ENCODE results near the gene CNST. TPM values are rescaled to one million over a fixed set of nuclear protein-coding genes. Genes with fewer than 3 reads are reported as not detected.
A peak's percentile ranks its signal among the peaks of the same experiment; 100 is the strongest.
"Not testable (repeated sequence)": the region's sequence is repeated elsewhere in the genome, so short reads cannot be mapped to it uniquely, and the experiment has no call there.

CNST gene
- total RNA-seq, 1 donor from 2014 or later: 14.5 TPM

DNA sequence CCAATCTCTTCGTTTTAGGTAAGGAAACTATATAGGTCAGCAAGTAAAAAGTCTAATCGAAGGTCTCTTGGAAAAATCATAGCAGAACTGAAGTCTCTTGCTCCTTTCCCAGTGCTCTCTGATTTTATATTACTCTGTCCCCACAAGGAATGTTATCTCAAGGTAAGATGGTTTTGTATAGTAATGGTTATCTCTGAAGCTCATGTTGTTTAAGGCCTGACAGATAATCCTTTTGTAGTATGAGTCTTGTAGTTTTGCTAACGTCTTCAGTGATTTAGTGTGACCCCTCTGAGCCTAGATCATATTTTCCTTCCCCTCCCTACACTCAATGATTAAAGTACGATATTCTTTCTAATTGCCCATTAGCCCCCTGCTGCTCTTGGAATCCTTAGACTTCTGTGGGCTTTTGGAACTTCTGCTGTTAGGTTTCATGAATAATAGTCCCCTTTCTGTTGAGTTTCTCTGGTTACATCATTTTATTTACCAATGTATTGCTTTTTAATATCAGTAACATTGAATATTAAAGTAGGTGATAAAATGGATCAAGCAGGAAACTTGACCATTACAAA is 52.1 kb downstream of the CNST start:
- DNase-seq (ENCODE audit: low read depth): no peak

DNA sequence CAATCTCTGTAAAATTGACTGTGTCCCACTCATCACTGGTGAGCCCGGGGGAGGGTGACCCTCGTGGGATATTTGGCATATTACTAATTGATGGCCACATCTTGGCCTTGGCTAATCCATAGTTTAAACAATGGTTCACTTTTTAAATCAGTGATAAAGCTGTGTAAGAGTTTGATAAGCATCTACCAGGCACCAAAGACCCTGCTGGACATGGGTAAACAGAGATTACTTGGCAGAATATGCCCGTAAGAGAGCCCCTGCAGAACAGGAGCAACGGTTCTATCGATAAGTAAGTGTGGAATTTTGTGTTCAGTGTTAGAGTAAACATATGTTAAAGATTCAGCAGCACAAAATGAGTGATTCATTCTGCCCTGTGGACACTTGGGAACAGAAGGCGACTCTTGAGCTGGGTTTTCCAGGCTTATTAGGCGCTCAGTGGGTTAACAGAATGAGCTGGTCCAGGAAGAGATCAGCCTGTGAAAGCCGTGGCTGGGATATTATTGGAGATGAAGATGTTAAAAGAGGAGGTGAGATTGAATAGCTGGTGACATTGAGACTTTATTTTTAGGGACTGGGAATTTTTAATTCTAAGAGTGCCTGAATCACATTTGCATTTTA is 55.9 kb downstream of the CNST start:
- DNase-seq (ENCODE audit: low read depth): no peak

DNA sequence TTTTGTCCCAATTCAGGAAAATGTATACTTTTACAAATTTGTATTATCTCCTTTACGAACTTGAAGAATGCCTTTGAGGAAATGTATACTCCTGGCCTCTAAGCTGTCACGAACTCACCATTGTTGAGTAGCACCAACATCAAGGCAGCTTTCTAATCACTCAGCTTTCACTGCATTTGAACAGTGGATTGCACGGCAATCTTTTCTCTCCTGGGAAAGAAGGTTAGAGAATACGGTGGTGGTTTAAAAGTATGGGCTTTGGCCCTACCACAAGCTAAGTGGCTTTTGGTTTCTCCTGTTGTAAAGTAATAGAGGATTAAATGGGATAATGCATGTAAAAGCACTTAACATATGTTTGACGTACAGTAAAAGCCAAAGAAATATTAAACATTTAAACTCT is 57.8 kb downstream of the CNST start:
- DNase-seq (ENCODE audit: low read depth): no peak

DNA sequence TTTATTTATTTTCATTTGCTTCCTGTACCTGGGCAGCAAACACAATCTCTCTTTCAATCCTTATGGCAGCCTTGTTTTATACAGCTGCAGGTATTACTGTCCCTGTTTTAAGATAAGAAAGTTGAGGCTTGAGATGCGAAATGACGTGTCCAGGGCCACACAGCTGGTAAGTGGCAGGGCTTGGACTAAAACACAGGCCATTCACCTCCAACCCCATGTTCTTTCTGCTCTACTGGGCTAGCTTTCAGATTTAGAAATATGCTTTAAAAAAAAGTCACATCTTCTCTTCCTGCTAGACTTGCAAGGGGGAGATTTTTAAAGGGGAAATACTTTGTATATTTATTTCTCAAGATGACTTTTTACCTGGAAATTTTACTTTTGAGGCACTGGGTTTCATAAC is 62.8 kb downstream of the CNST start:
- no peak for DNase-seq (ENCODE audit: low read depth)

DNA sequence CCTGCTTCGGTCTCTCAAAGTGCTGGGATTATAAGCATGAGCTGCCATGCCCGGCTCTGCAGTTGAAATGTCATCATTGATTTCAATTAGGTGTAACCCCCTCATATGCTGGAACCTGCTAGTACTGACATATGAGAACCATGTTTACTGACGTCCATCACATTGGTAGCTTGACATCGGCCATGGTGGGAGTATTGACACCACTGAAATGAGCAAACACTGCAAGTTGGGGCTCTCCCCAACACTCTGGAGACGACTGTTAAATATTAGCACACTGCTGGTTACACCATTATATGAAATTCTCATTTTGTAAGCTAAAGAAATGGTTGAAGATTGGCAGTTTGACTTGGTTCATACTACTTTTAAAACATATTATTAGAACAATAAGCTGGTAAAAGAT is 63.7 kb downstream of the CNST start:
- no peak for DNase-seq (ENCODE audit: low read depth)

DNA sequence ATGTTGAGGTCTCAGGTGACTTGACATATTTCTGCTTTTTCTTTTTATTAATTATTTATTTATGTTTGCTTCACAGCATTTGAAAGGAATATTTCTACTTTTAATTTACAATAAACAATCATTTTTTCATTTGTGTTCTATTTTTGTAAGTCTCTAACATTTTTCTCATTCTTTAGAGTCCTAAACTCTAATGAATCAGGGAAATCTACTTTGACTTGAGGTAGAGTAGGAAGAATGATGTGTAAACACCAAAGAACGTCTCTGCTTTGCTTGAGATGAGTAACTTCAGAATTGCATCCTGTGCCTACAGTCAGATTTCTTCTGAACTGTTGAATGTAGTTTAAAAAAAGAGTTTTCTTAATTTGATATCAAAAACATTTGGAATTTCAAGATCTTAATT is 65.2 kb downstream of the CNST start:
- peak; percentile 13 for DNase-seq (ENCODE audit: low read depth)

DNA sequence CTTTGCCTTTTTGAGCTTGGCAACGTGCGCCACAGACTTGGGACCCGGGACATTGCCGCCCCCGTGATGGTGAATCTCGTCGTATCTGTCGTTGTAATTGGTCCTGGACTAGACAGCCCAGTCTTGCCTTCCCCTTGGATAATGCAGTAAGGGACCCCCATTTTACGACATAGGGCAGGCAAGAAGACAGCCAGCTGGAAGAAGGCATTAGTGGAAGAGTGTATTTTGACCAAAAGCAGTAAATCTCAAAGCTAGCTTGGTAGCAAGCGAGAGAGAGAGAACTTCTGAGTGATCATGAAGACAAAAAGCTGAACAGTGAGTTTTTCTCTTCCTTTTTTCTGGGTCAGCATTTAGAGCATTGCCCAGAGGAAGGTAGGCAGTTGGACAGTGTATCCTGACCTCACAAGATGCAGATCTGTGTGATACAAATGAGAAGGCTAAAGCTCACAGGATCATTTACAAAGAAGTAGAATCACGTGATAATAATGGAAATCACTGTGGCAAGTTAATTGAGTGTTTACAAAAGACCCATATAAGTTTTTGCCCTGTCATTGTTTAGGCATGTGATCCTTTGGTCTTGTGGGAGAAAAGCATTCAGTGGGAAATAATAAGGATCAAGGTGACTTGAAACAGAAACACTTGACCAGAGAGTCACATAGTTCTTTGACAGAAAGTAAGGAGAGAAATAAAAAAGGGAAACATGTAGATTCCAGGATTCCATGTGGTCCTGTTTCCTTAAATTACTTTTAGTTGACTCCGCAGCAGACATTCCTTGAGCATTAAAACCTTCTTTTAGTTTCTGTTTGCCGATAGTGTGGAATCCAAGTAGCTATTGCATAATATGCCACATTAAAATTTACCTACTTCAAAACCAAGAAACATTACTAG is 66.3 kb downstream of the CNST start:
- peak; percentile 56 for DNase-seq (ENCODE audit: low read depth)

DNA sequence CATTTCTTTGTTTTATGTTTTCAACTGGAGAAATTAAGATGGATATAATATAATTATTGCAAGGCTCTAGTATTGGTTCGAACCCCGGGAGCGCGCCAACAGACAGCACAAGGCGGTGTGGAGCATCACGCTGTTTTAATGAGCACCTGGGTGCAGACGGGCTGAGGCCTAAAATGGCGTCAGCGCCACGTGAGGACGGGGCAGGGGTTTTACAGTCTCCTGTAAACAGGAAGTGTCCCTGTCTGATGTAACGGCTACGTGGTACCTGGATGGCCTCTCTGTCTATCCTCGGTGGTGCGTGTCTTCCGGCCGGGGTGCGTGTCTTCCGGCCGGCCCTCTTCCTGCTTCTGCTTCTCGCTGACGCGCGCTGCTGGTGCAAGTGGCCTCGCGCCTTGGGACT is 68.4 kb downstream of the CNST start:
- DNase-seq (ENCODE audit: low read depth): not testable (repeated sequence)

DNA sequence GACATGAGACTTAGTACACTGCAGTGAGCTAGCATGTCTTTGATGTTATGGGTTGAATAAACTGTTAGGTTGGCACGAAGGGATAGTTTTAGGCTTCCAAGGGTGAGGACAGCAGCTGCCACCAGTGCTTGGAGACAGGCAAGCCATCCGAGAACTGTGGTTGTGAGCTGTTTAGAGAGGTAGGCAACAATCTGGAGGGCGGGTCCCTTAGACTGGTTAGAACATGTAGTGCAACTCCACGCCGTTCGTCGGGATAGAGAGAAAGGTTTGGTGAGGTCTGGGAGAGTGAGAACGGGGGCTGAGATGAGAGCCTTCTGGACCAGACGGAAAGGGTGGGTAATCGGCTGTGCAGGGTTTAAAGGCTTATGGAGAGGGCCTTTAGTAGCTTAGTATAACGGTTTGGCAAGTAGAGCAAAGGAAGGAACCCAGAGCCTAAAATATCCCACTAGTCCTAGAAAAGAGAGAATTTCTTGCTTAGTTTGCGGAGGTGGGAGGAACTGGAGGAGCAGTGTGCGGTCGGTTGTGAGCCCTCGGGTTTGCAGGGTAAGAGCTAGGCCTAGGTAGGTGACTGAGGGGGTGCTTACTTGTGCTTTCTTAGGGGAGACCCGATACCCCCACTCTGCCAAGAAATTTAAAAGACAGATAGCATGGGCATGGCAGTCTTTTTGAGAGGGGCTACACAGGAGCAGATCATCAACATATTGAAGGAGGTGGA is 72.8 kb downstream of the CNST start:
- peak; percentile 42 for DNase-seq (ENCODE audit: low read depth)

DNA sequence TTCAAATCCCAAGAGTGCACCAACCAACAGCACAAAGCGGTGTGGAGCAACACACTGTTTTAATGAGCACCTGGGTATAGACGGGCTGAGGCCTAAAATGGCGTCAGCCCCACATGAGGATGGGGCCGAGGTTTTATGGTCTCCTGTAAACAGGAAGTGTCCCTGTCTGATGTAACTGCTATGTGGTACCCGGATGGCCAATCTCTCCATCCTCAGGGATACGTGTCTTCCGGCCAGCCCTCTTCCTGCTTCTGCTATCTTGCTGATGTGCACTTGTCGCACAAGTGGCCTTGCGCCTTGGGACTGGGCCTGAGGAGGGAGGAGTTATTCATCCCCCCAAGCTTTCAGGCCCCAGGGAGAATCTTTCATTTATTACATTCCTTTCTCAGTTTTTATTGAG is 73.5 kb downstream of the CNST start:
- DNase-seq (ENCODE audit: low read depth): no peak

DNA sequence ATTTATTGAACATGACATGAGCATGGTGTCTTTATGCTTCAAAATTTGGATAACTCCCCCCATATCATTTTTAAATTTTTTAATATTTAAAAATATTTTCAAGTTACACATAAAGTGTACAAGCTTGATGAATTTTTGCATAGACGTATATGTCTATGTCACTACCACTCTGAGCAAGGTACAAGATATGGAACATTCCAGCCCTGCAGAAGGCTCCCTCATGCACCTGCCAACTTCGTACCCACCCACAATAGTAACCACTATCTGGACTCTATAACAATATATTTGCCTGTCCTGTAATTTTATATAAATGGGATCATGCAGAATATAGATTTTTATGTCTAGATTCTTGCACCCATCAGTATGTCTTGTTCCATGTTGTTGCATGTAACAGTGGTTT is 74.5 kb downstream of the CNST start:
- DNase-seq (ENCODE audit: low read depth): no peak

DNA sequence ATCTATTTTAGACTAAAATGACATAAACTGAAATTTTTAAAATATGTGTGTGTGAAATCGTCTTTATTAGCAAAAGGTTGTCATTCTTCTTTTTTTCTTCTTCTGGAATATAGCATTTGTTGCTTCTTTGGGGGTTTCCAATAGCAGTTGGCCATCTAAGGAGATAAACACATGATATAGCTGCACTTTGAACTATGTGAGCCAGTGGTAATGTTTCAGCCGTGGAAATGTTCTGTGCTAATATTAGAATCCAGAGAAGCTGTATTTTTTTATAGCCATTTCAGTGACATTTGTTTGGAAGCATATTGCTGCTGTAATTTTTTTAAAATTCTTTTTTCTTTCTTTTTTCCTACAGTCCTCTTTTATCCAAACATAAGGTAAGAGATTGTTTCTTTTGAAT is 75.1 kb downstream of the CNST start:
- no peak for DNase-seq (ENCODE audit: low read depth)

DNA sequence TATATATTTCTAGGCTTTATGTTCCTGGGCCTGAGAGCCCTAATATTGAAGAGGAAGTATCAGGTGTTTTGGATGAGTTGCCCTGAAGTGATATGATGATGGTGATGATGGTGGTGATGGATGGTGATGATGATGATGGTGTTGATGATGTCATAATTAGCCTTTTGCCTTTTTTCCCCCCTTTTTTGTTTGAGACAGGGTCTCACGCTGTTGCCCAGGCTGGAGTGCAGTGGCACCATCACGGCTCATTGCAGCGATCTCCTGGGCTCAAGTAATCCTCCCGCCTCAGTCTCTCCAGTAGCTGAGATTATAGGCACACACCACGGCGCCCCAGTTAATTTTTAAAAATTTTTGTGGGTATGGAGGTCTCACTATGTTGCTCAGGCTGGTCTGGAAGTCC is 76.5 kb downstream of the CNST start:
- no peak for DNase-seq (ENCODE audit: low read depth)

DNA sequence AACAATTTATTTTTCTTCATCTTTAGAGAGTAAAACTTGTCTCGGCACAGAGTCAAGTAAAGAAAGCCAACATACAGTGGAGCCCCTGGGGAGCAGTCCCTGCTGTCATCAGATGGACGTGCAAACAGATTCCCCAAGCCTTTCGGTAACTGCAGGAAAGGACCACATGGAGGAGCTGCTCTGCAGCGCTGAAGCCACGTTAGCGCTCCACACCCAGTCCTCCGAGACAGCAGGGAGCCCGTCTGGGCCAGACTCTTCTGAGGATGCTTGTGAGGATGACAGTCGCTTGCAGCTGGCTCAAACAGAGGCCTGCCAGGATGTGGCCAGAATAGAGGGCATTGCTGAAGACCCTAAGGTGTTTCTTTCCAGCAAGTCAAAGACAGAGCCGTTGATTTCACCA is 80.9 kb downstream of the CNST start:
- DNase-seq (ENCODE audit: low read depth): peak; percentile 80

DNA sequence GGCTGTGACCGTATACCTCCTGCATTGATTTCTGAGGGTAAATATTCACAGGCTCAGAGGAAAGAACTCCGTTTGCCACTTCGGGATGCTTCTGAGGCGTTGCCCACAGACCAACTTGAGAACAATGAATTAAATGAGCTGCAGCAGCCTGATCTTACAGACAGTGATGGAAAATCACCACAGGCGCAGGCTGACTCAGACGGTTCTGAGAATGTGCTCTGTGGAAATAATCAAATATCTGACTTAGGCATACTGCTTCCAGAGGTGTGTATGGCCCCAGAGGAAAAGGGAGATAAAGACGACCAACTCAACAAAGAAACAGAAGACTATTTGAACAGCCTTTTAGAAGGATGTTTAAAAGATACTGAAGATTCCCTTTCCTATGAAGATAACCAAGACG is 81.3 kb downstream of the CNST start:
- no peak for DNase-seq (ENCODE audit: low read depth)

DNA sequence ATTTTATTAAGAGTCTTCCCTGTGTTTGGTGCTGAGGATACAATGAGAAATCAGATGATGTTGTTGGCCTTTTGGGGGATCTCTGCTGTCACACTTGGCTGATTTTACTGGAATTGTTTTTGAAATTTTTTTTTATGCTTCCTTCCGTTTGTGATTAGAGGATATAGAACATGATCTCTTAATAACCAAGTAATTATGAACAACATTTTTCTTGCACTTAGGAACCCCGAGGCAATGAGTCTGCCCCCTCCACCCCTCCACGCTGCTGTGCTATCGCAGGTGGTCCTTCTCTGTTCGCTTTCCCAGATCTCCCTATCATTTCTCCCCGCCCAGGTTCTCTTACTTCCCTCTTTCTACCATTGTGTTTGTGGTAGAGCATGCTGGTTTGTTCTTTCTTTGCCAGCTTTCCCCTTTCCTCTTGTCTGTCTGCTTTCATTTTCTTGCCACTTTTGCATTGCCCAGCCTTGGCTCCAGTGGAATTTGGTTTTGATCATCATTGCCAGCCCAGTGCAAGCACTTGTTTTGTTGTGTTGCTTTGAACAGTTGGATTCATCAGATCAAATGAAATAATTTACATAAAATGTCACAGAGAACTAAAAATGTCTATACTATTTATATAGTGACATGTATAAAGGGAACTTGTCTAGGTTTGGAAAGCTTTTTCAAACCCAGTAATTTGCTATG is 84.9 kb downstream of the CNST start:
- no peak for DNase-seq (ENCODE audit: low read depth)

DNA sequence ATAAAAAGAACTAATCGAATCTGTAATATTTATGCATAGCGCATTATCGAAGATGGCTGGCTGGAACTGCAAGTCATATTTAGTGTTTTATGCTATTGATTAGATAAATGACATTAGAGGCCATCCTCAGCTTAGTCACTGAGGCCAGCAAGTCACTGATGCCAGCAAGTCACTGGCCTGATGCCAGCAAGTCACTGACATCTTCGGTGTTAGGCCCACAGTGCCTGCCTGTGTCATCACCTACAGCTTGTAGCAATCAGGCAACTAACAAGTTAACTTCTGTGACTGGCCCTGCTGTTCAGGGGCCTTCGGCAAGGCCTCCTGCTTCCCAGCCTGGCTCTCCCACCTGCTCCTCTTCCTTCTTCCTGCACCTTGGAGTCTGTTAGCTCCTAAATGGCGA is 92.3 kb downstream of the CNST start:
- no peak for DNase-seq (ENCODE audit: low read depth)

DNA sequence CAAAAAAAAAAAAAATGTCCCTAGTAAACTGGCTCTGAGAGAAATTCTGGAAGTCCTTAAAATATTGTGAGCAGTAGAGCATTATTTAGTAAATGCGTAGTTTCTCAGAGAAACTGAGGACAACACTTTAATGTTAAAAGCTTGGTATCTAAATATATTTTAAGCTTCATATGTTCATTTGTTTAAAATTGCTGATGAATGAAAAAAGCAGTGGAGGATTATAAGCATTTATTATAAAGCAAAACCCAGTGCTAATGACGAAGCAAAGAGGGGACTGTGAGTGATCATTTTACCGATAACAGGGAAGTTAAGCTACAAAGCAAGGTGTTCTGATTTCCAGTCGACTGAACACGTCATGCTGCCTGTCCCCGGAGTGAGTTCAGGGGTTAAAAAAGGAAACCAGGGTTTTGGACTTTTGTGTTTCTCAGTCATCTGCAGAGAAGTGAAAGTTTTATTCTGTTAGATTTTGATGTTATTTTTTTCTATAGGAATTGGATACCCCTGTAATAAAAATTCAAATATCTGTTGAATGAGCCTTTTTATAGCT is 93.4 kb downstream of the CNST start:
- no peak for DNase-seq (ENCODE audit: low read depth)

DNA sequence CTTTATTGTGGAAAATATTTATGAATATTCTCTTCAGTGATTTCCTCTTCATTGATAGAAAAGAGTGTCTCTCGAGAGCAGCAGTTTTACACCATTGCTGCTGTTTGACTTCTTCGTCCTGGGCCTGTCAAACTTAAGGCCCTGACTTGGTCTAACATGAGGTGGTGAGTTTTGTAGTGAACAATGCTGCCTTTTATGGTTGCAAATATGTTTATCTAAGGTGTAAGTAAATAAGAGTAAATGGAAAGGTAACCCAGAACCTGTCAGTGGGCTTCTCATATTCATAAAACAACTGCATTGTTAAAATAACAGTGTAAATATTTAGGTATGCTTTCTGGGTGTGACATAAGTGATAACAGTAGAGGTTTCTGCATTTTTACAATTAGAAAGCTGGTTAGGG is 95.2 kb downstream of the CNST start:
- DNase-seq (ENCODE audit: low read depth): no peak

DNA sequence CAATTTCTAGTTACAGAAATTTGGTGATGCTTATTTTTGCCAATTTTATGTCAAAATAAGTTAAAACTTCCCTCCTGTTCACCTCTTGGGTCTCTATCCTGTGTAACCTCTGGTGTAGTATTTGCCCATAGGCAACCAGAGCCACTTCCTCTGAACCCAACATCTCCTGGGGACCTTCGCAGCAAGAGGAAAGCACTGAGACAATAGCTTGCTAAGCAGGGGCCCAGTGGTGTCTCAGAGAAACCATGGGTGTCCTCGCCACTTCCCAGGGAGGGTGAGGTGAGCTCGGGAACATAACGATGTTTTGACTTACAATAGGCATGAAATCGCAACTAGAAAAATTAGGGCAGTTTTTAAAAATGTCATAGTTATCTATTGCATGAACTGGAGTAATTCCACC is 101.5 kb downstream of the CNST start:
- no peak for DNase-seq (ENCODE audit: low read depth)

DNA sequence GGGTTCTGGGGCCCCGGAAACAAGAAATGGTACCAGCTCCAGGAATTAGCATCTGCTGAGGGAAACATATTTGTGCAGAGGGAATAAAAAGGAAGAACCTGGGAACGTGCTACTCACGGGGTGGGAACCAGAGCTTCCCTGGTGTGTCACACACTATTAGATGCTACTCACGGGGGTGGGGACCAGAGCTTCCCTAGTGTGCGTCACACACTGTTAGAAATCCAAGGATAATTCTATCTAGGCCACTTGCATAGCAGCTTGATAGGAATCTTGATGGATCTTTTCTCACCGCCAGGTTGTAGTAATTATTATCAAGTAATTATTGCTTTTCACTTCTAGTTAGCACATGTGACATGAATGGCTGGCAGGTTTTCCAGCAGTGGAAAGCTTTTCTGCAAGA is 103.4 kb downstream of the CNST start:
- DNase-seq (ENCODE audit: low read depth): no peak
